Parathyroid adenoma (tissue), 2 donors: ENCODE measurements around the gene FURIN.
"Not testable (repeated sequence)": the region's sequence is repeated elsewhere in the genome, so short reads cannot be mapped to it uniquely, and the experiment has no call there.

Source experiments
- H2AFZ ChIP-seq: fragments of 300-600 bp; sonication (generic); one replicate; pipeline ENCODE4 v1.7.0; 2017; ENCODE audit warnings: antibody characterized with exemption, mild to moderate bottlenecking
- H3K27ac ChIP-seq: fragments of 300-600 bp; sonication (generic); one replicate; pipeline ENCODE4 v1.7.0; 2017
- H3K27me3 ChIP-seq: fragments of 300-600 bp; sonication (generic); one replicate; pipeline ENCODE4 v1.7.0; 2017; ENCODE audit warnings: low read length; ENCODE audit not compliant: control insufficient read depth, insufficient read depth
- H3K36me3 ChIP-seq: fragments of 300-600 bp; sonication (generic); one replicate; pipeline ENCODE4 v1.7.0; 2017; ENCODE audit warnings: low read length; ENCODE audit not compliant: control insufficient read depth, insufficient read depth
- H3K4me1 ChIP-seq: fragments of 300-600 bp; sonication (generic); one replicate; pipeline ENCODE4 v1.7.0; 2017; ENCODE audit warnings: control low read depth
- H3K4me2 ChIP-seq: fragments of 300-600 bp; sonication (generic); one replicate; pipeline ENCODE4 v1.7.0; 2017; ENCODE audit warnings: low read length
- H3K4me3 ChIP-seq: fragments of 300-600 bp; sonication (generic); one replicate; pipeline ENCODE4 v1.7.0; 2017; ENCODE audit warnings: low read depth, low read length
- H3K79me2 ChIP-seq: fragments of 300-600 bp; sonication (generic); one replicate; pipeline ENCODE4 v1.7.0; 2017; ENCODE audit warnings: control low read depth
- H3K9ac ChIP-seq: fragments of 300-600 bp; sonication (generic); one replicate; pipeline ENCODE4 v1.7.0; 2017; ENCODE audit warnings: mild to moderate bottlenecking
- H3K9me3 ChIP-seq: fragments of 300-600 bp; sonication (generic); one replicate; pipeline ENCODE4 v1.7.0; 2017; ENCODE audit warnings: low read length; ENCODE audit not compliant: control insufficient read depth
- CTCF ChIP-seq: fragments of 300-600 bp; sonication (generic); IDR thresholded peaks from one replicate; pipeline ENCODE4 v1.7.0; 2017; ENCODE audit warnings: antibody characterized with exemption, mild to moderate bottlenecking
- donor health status: primary hyperparathyroidism.

The FURIN gene

GRCh38 chr15:90840954-90841353 lies 27.4 kb upstream of the FURIN start:
- TF ChIP-seq CTCF: no peak
- no peak overlapping the region for H3K4me3 ChIP-seq
- no peak overlapping the region for H3K27ac ChIP-seq
- no peak overlapping the region for H3K4me2 ChIP-seq
- no peaks in the 10 kb centered on the region for H3K36me3 ChIP-seq
- H3K27me3 ChIP-seq: no peaks in the 10 kb centered on the region
- no peaks in the 10 kb centered on the region for H3K9me3 ChIP-seq
- H3K9ac ChIP-seq: no peak overlapping the region
- H3K4me1 ChIP-seq: no peaks in the 10 kb centered on the region
- no peak overlapping the region for H2AFZ ChIP-seq
- H3K79me2 ChIP-seq: no peaks in the 10 kb centered on the region

GRCh38 chr15:90844696-90845095 lies 23.7 kb upstream of the FURIN start:
- no peak for TF ChIP-seq CTCF
- H3K27me3 ChIP-seq: no peaks in the 10 kb centered on the region
- no peaks in the 10 kb centered on the region for H3K36me3 ChIP-seq
- no peaks in the 10 kb centered on the region for H3K4me1 ChIP-seq
- H3K27ac ChIP-seq: no peak overlapping the region
- no peak overlapping the region for H3K9ac ChIP-seq
- H2AFZ ChIP-seq: no peak overlapping the region
- H3K9me3 ChIP-seq: no peaks in the 10 kb centered on the region
- H3K4me2 ChIP-seq: no peak overlapping the region
- no peak overlapping the region for H3K4me3 ChIP-seq
- no peaks in the 10 kb centered on the region for H3K79me2 ChIP-seq

- H3K4me3 ChIP-seq: no peak overlapping the region
Observed at GRCh38 chr15:90845201-90845949, 23.0 kb upstream of the FURIN start.

GRCh38 chr15:90849424-90849823 lies 19.0 kb upstream of the FURIN start:
- not testable (repeated sequence) for H2AFZ ChIP-seq, H3K9ac ChIP-seq, H3K4me2 ChIP-seq, H3K36me3 ChIP-seq, H3K79me2 ChIP-seq, H3K4me1 ChIP-seq, H3K4me3 ChIP-seq, H3K27ac ChIP-seq, H3K27me3 ChIP-seq, H3K9me3 ChIP-seq

More at GRCh38 chr15:90845201-90845949, 23.0 kb upstream of the FURIN start:
- Histone ChIP-seq H3K36me3 (no peaks in the 10 kb centered on the region), H3K79me2 (no peaks in the 10 kb centered on the region), H3K9ac (no peak overlapping the region), H2AFZ (no peak overlapping the region), H3K4me2 (no peak overlapping the region), H3K9me3 (no peaks in the 10 kb centered on the region), H3K27me3 (no peaks in the 10 kb centered on the region), H3K27ac (no peak overlapping the region), H3K4me1 (no peaks in the 10 kb centered on the region)
- TF ChIP-seq CTCF: no peak

GRCh38 chr15:90851114-90851513 lies 17.3 kb upstream of the FURIN start:
- Histone ChIP-seq H3K27ac (no peak overlapping the region), H3K36me3 (no peaks in the 10 kb centered on the region), H3K4me3 (no peak overlapping the region), H3K27me3 (no peaks in the 10 kb centered on the region), H3K9ac (no peak overlapping the region), H3K4me2 (no peak overlapping the region), H3K9me3 (no peaks in the 10 kb centered on the region), H2AFZ (no peak overlapping the region), H3K4me1 (no peaks in the 10 kb centered on the region), H3K79me2 (no peaks in the 10 kb centered on the region)
- TF ChIP-seq CTCF: no peak
